SHP77 treated with DMSO at 0.1 percent for 48 hours (cell line): ENCODE results near the gene GDF2.

ENCODE experiments used
- DNase-seq: peaks from one replicate; lab custom pipeline; 2025; lab: John Stamatoyannopoulos, UW

The GDF2 gene

GRCh38 chr10:47291682-47292081 lies 30.6 kb upstream of the GDF2 start:
- no peak for DNase-seq

- DNase-seq, result no peak
These were observed 28.2 kb upstream of the GDF2 start for GRCh38 chr10:47294057-47294456.

GRCh38 chr10:47294501-47294900 lies 27.8 kb upstream of the GDF2 start:
- DNase-seq, result no peak

GRCh38 chr10:47295411-47295810 lies 26.8 kb upstream of the GDF2 start:
- no peak for DNase-seq

GRCh38 chr10:47296156-47296894 lies 25.9 kb upstream of the GDF2 start:
- DNase-seq, result no peak

GRCh38 chr10:47296941-47297340 lies 25.3 kb upstream of the GDF2 start:
- no peak for DNase-seq

GRCh38 chr10:47297866-47298540 lies 24.3 kb upstream of the GDF2 start:
- no peak for DNase-seq

- DNase-seq, result no peak
These were observed 23.5 kb upstream of the GDF2 start for GRCh38 chr10:47298715-47299114.

- DNase-seq, result no peak
These were observed 22.4 kb upstream of the GDF2 start, which contains the start of gene GDF10 for GRCh38 chr10:47299611-47300428. Gene GDF10 (plus strand): TSS chr10:47300197. CDS start chr10:47300652, 455 bp downstream.

GRCh38 chr10:47300429-47300931 lies 21.8 kb upstream of the GDF2 start:
- no peak for DNase-seq

- DNase-seq, result no peak
These were observed 20.4 kb upstream of the GDF2 start for GRCh38 chr10:47301833-47302232.

- DNase-seq, result no peak
These were observed 19.1 kb upstream of the GDF2 start for GRCh38 chr10:47303105-47303504.

GRCh38 chr10:47303866-47304265 lies 18.4 kb upstream of the GDF2 start:
- no peak for DNase-seq

GRCh38 chr10:47305566-47305965 lies 16.7 kb upstream of the GDF2 start:
- no peak for DNase-seq

GRCh38 chr10:47306387-47307210 lies 15.7 kb upstream of the GDF2 start:
- DNase-seq, result no peak

GRCh38 chr10:47307381-47307780 lies 14.9 kb upstream of the GDF2 start:
- DNase-seq, result no peak

- DNase-seq, result no peak
These were observed 13.5 kb upstream of the GDF2 start for GRCh38 chr10:47308775-47309174.

- DNase-seq, result no peak
These were observed 12.7 kb upstream of the GDF2 start for GRCh38 chr10:47309408-47310089.

- no peak for DNase-seq
These were observed 12.2 kb upstream of the GDF2 start for GRCh38 chr10:47310090-47310505.

- DNase-seq, result no peak
These were observed 10.9 kb upstream of the GDF2 start for GRCh38 chr10:47311193-47311931.
